GM12878 (cell line): Measurements from ENCODE around the gene NPPB. TPM values are rescaled to one million over a fixed set of nuclear protein-coding genes. Genes with fewer than 3 reads are reported as not detected.

Experiments
- CUX1 ChIP-seq: IDR thresholded peaks from 2 replicates; pipeline ENCODE4 v1.6.1; 2012; ENCODE audit warnings: improper control_type of control experiment, low read depth, low read length; ENCODE audit not compliant: insufficient replicate concordance
- FOXM1 ChIP-seq: IDR thresholded peaks from 2 replicates; pipeline ENCODE4 v1.6.1; 2012; ENCODE audit warnings: low read depth, mild to moderate bottlenecking, inconsistent platforms, low read length, moderate library complexity
- GATAD2B ChIP-seq: fragments of 450-650 bp; conservative IDR thresholded peaks from 2 replicates; pipeline ENCODE4 v1.6.1; 2017; ENCODE audit warnings: low read depth, mild to moderate bottlenecking, moderate library complexity
- JUNB ChIP-seq: IDR thresholded peaks from 2 replicates; pipeline ENCODE4 v1.6.1; 2016; ENCODE audit warnings: antibody characterized with exemption, mild to moderate bottlenecking
- NBN ChIP-seq: fragments of 450-650 bp; IDR thresholded peaks from 2 replicates; pipeline ENCODE4 v1.6.1; 2016
- SRF ChIP-seq, 2 experiments: IDR thresholded peaks; 2 replicates each; pipeline ENCODE4 v1.6.1; 2011; ENCODE audit warnings: low read depth in 2 of 2, low read length in 2 of 2, mild to moderate bottlenecking in 1 of 2, moderate library complexity in 1 of 2
- SUPT20H ChIP-seq: IDR thresholded peaks from 2 replicates; pipeline ENCODE4 v1.6.1; 2011; ENCODE audit warnings: low read depth, mild to moderate bottlenecking, low read length, moderate library complexity, borderline replicate concordance; ENCODE audit not compliant: control insufficient read depth
- USF1 ChIP-seq: IDR thresholded peaks from 2 replicates; pipeline ENCODE4 v1.6.1; 2011; ENCODE audit warnings: borderline replicate concordance, low read depth, mild to moderate bottlenecking, moderate library complexity, mixed read lengths, low read length; ENCODE audit not compliant: insufficient read depth; ENCODE audit errors: extremely low read length
- ZBTB11 ChIP-seq: fragments of 450-650 bp; formaldehyde crosslinking; IDR thresholded peaks from 2 replicates; pipeline ENCODE4 v1.5.0; 2022; ENCODE audit warnings: mild to moderate bottlenecking, missing genetic modification characterization
- ZNF207 ChIP-seq: fragments of 450-650 bp; IDR thresholded peaks from 2 replicates; pipeline ENCODE4 v1.6.1; 2014; ENCODE audit warnings: antibody characterized with exemption, mild to moderate bottlenecking, borderline replicate concordance
- ZNF687 ChIP-seq: fragments of 450-650 bp; IDR thresholded peaks from 2 replicates; pipeline ENCODE4 v1.6.1; 2017; ENCODE audit warnings: mild to moderate bottlenecking, moderate library complexity
- polyA plus RNA-seq, 11 experiments: library from polyadenylated mRNA; depleted of rRNA in 4 of 11; unstranded in 6 of 11; stranded (reverse) in 5 of 11; fragments of >200 nt; fragmentation: Nextera tagmentation in 4 of 11; fragmentation: Illumina TruSeq in 1 of 11; extraction: Ambion mirVana in 4 of 11; extraction: Trizol in 1 of 11; gene quantifications; 1 replicate in 1 of 11; 2 replicates in 10 of 11; pipeline versions ENCODE4 v1.2.1 to v1.2.3, GENCODE V29; 2011 to 2016; ENCODE audit warnings: inconsistent platforms in 2 of 11, missing spikeins in 2 of 11, low read depth in 1 of 11
- total RNA-seq, 4 experiments: library from RNA; depleted of rRNA in 3 of 4; stranded (reverse); fragments of >200 nt in 3 of 4; fragmentation: Illumina TruSeq in 1 of 4; extraction: Trizol in 1 of 4; gene quantifications; 2 replicates each; pipeline versions ENCODE4 v1.2.1 to v1.2.3, GENCODE V29; 2013 to 2021

Gene NPPB
- total and polyA plus RNA-seq, 10 of the 15 experiments (the other 5 are each of a cell fraction or from before 2014, with no cell fraction given): not detected

- no peak for TF ChIP-seq SUPT20H
- TF ChIP-seq ZNF687: peak; percentile 100
- no peak; the same call in 1 of the 2 replicates for TF ChIP-seq GATAD2B
- TF ChIP-seq ZBTB11 (CRISPR knock-in tag): peak; percentile 84
- TF ChIP-seq USF1: no peak
- TF ChIP-seq FOXM1: peak; percentile 100
- peak; percentile 100 for TF ChIP-seq ZNF207
- TF ChIP-seq CUX1: no peak
- peak; percentile 77 for TF ChIP-seq JUNB
- peak; percentile 99 for TF ChIP-seq NBN
- peak in 1 of 2 experiments; percentile 66; a peak in 1 of 4 replicates for TF ChIP-seq SRF (IDR thresholded peaks at IDR 0.05; ENCODE audit: low read depth in 2 of 2, low read length in 2 of 2)
These were observed 49.4 kb upstream of the NPPB start (continued) for GRCh38 chr1:11908095-11908675.
